Liver (tissue), 9 donors: ENCODE data around the gene CELF4. TPM values are rescaled to one million over a fixed set of nuclear protein-coding genes. Genes with fewer than 3 reads are reported as not detected.

ENCODE experiments used
- DNase-seq: peaks from one replicate; pipeline ENCODE4 v3.0.0-alpha.2; 2017; ENCODE audit warnings: low spot score
- H3K27ac ChIP-seq, 2 donors: one replicate each; pipeline ENCODE4 v1.7.0; 2013; ENCODE audit warnings: inconsistent platforms in 2 of 2, low read length in 2 of 2, control low read depth in 1 of 2, low read depth in 1 of 2, mild to moderate bottlenecking in 1 of 2
- H3K27me3 ChIP-seq, 4 donors: one replicate each; pipeline versions ENCODE4 v1.6.1 to v1.7.0; 2013; ENCODE audit warnings: low read length in 3 of 4, inconsistent platforms in 1 of 4, mild to moderate bottlenecking in 1 of 4, moderate library complexity in 1 of 4; ENCODE audit not compliant: control insufficient read depth in 4 of 4, insufficient read depth in 4 of 4
- H3K36me3 ChIP-seq, 4 donors: one replicate each; pipeline versions ENCODE4 v1.6.1 to v1.7.0; 2013; ENCODE audit warnings: low read length in 3 of 4, mild to moderate bottlenecking in 3 of 4, low read depth in 1 of 4, moderate library complexity in 1 of 4; ENCODE audit not compliant: control insufficient read depth in 4 of 4, insufficient read depth in 3 of 4
- H3K4me1 ChIP-seq, 4 donors: one replicate each; pipeline versions ENCODE4 v1.6.1 to v1.7.0; 2013; ENCODE audit warnings: low read length in 3 of 4, mild to moderate bottlenecking in 3 of 4, moderate library complexity in 1 of 4; ENCODE audit not compliant: control insufficient read depth in 4 of 4, insufficient read depth in 4 of 4
- H3K4me3 ChIP-seq, 3 donors: one replicate each; pipeline versions ENCODE4 v1.6.1 to v1.7.0; 2013; ENCODE audit warnings: low read length in 3 of 3, control low read depth in 1 of 3, low read depth in 1 of 3, mild to moderate bottlenecking in 1 of 3
- H3K9ac ChIP-seq, 2 donors: one replicate each; pipeline ENCODE4 v1.7.0; 2013; ENCODE audit warnings: low read length in 2 of 2, mild to moderate bottlenecking in 2 of 2, moderate library complexity in 2 of 2, control low read depth in 1 of 2, low read depth in 1 of 2
- H3K9me3 ChIP-seq, 4 donors: one replicate each; pipeline versions ENCODE4 v1.6.1 to v1.7.0; 2013; ENCODE audit warnings: low read length in 3 of 4; ENCODE audit not compliant: control insufficient read depth in 4 of 4
- ATF3 ChIP-seq: IDR thresholded peaks from 2 replicates; pipeline ENCODE4 v1.6.1; 2016; ENCODE audit warnings: antibody characterized with exemption
- CTCF ChIP-seq: fragments of 150-350 bp; IDR thresholded peaks from 2 replicates; pipeline ENCODE4 v1.5.1; 2017; ENCODE audit warnings: improper control_type of control experiment, low read depth, low read length; ENCODE audit not compliant: missing input control
- EGR1 ChIP-seq, 2 donors: IDR thresholded peaks; 2 replicates each; pipeline ENCODE4 v1.6.1; 2016 to 2018; ENCODE audit warnings: antibody characterized with exemption in 2 of 2, low read depth in 2 of 2
- FOXA1 ChIP-seq: IDR thresholded peaks from 2 replicates; pipeline ENCODE4 v1.6.1; 2016; ENCODE audit warnings: antibody characterized with exemption
- FOXA2 ChIP-seq: IDR thresholded peaks from 2 replicates; pipeline ENCODE4 v1.6.1; 2016; ENCODE audit warnings: antibody characterized with exemption
- GABPA ChIP-seq, 2 donors: IDR thresholded peaks in 1 of 2; conservative IDR thresholded peaks in 1 of 2; 2 replicates each; pipeline ENCODE4 v1.6.1; 2016; ENCODE audit warnings: antibody characterized with exemption in 2 of 2, mild to moderate bottlenecking in 1 of 2, moderate library complexity in 1 of 2
- HNF4A ChIP-seq, 2 donors: conservative IDR thresholded peaks; 2 replicates each; pipeline ENCODE4 v1.6.1; 2016; ENCODE audit warnings: antibody characterized with exemption in 2 of 2, mild to moderate bottlenecking in 2 of 2
- HNF4G ChIP-seq: IDR thresholded peaks from 2 replicates; pipeline ENCODE4 v1.6.1; 2016; ENCODE audit warnings: antibody characterized with exemption
- JUND ChIP-seq, 2 donors: IDR thresholded peaks; 2 replicates each; pipeline ENCODE4 v1.6.1; 2016; ENCODE audit warnings: antibody characterized with exemption in 2 of 2
- NR2F2 ChIP-seq: IDR thresholded peaks from 2 replicates; pipeline ENCODE4 v1.6.1; 2016; ENCODE audit warnings: antibody characterized with exemption
- RAD21 ChIP-seq, 2 donors: IDR thresholded peaks; 2 replicates each; pipeline ENCODE4 v1.6.1; 2016; ENCODE audit warnings: antibody characterized with exemption in 2 of 2, mild to moderate bottlenecking in 2 of 2
- RXRA ChIP-seq, 2 donors: IDR thresholded peaks; 2 replicates each; pipeline ENCODE4 v1.6.1; 2017 to 2018; ENCODE audit warnings: antibody characterized with exemption in 2 of 2, mild to moderate bottlenecking in 1 of 2
- SP1 ChIP-seq: IDR thresholded peaks from 2 replicates; pipeline ENCODE4 v1.6.1; 2018; ENCODE audit warnings: antibody characterized with exemption, mild to moderate bottlenecking
- TAF1 ChIP-seq: conservative IDR thresholded peaks from 2 replicates; pipeline ENCODE4 v1.6.1; 2016; ENCODE audit warnings: antibody characterized with exemption, mild to moderate bottlenecking
- YY1 ChIP-seq: IDR thresholded peaks from 2 replicates; pipeline ENCODE4 v1.6.1; 2016; ENCODE audit warnings: antibody characterized with exemption, mild to moderate bottlenecking
- WGBS: extraction: QIAGEN DNeasy Blood & Tissue Kit; methylation state at CpG from one replicate; pipeline ENCODE4 v1.1.7; 2013; 5-methylcytosine and 5-hydroxymethylcytosine counted together
- polyA plus RNA-seq, 2 donors: library from polyadenylated mRNA; stranded (reverse) in 1 of 2; unstranded in 1 of 2; fragments of 200-250 nt in 1 of 2; fragments of >200 nt in 1 of 2; fragmentation: Nextera tagmentation in 1 of 2; extraction: Ambion mirVana in 1 of 2; gene quantifications; one replicate each; pipeline versions ENCODE4 v1.2.1 to v1.2.3, GENCODE V29; 2013 to 2015
- total RNA-seq, 2 donors: library from RNA; depleted of rRNA; stranded (reverse); fragments of >200 nt; gene quantifications; one replicate each; pipeline ENCODE4 v1.2.3, GENCODE V29; 2014
- TF ChIP-seq, protein P1 (sequence below): IDR thresholded peaks from 2 replicates; pipeline ENCODE4 v1.6.1; 2016; ENCODE audit warnings: antibody characterized with exemption, mild to moderate bottlenecking
- TF ChIP-seq, protein P2 (sequence below): IDR thresholded peaks from 2 replicates; pipeline ENCODE4 v1.6.1; 2016; ENCODE audit warnings: antibody characterized with exemption
- TF ChIP-seq, protein P3 (sequence below): IDR thresholded peaks from 2 replicates; pipeline ENCODE4 v1.6.1; 2016; ENCODE audit warnings: antibody characterized with exemption
- donor health status: healthy.
- donor health status: healthy.
- donor health status: healthy.
- donor health status: healthy.
- donor health status: healthy.

The CELF4 gene
- total and polyA plus RNA-seq, 4 donors, result 0.08 to 0.28 (median 0.21) TPM; not detected in 1

DNA sequence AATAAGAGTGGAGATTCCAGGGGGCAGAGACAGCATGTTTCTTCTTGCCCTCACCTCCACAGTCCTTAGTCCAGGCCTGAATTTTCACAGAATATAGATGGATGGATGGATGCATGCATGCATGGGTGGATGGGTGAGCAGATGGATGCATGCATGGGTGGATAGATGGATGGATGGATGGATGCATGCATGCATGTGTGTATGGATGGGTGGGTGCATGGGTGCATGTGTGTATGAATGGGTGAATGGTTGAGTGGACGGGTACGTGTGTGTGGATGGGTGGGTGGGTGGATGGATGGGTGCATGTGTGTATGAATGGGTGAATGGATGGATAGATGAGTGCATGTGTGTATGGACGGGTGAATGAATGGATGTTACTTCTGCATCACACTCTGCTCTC, 153.3 kb downstream of the CELF4 start:
- H3K27me3 ChIP-seq, result no peaks in the 10 kb centered on the region
- no peak for DNase-seq
- H3K9me3 ChIP-seq, result peaks cover 0 to 1% (median 0%) of the 10 kb centered on the region in 4 donors
- TF ChIP-seq, protein P1, sequence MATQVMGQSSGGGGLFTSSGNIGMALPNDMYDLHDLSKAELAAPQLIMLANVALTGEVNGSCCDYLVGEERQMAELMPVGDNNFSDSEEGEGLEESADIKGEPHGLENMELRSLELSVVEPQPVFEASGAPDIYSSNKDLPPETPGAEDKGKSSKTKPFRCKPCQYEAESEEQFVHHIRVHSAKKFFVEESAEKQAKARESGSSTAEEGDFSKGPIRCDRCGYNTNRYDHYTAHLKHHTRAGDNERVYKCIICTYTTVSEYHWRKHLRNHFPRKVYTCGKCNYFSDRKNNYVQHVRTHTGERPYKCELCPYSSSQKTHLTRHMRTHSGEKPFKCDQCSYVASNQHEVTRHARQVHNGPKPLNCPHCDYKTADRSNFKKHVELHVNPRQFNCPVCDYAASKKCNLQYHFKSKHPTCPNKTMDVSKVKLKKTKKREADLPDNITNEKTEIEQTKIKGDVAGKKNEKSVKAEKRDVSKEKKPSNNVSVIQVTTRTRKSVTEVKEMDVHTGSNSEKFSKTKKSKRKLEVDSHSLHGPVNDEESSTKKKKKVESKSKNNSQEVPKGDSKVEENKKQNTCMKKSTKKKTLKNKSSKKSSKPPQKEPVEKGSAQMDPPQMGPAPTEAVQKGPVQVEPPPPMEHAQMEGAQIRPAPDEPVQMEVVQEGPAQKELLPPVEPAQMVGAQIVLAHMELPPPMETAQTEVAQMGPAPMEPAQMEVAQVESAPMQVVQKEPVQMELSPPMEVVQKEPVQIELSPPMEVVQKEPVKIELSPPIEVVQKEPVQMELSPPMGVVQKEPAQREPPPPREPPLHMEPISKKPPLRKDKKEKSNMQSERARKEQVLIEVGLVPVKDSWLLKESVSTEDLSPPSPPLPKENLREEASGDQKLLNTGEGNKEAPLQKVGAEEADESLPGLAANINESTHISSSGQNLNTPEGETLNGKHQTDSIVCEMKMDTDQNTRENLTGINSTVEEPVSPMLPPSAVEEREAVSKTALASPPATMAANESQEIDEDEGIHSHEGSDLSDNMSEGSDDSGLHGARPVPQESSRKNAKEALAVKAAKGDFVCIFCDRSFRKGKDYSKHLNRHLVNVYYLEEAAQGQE, result no peak
- no peak for TF ChIP-seq HNF4A (conservative IDR thresholded peaks at IDR 0.05)
- TF ChIP-seq JUND (IDR thresholded peaks at IDR 0.05), result no peak
- TF ChIP-seq TAF1, result no peak
- no peak for TF ChIP-seq RXRA (IDR thresholded peaks at IDR 0.05)
- TF ChIP-seq HNF4G, result no peak
- TF ChIP-seq GABPA (IDR thresholded peaks at IDR 0.05 in 1 of 2, conservative IDR thresholded peaks at IDR 0.05 in 1 of 2), result no peak
- no peak for TF ChIP-seq FOXA1
- no peak for TF ChIP-seq CTCF
- no peak for TF ChIP-seq EGR1 (IDR thresholded peaks at IDR 0.05; ENCODE audit: low read depth in 2 of 2)
- TF ChIP-seq YY1, result no peak
- no peak for TF ChIP-seq RAD21 (IDR thresholded peaks at IDR 0.05)
- no peak for TF ChIP-seq FOXA2
- TF ChIP-seq, protein P2, sequence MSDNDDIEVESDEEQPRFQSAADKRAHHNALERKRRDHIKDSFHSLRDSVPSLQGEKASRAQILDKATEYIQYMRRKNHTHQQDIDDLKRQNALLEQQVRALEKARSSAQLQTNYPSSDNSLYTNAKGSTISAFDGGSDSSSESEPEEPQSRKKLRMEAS, result no peak
- TF ChIP-seq NR2F2, result no peak
- TF ChIP-seq ATF3, result no peak
- TF ChIP-seq, protein P3, sequence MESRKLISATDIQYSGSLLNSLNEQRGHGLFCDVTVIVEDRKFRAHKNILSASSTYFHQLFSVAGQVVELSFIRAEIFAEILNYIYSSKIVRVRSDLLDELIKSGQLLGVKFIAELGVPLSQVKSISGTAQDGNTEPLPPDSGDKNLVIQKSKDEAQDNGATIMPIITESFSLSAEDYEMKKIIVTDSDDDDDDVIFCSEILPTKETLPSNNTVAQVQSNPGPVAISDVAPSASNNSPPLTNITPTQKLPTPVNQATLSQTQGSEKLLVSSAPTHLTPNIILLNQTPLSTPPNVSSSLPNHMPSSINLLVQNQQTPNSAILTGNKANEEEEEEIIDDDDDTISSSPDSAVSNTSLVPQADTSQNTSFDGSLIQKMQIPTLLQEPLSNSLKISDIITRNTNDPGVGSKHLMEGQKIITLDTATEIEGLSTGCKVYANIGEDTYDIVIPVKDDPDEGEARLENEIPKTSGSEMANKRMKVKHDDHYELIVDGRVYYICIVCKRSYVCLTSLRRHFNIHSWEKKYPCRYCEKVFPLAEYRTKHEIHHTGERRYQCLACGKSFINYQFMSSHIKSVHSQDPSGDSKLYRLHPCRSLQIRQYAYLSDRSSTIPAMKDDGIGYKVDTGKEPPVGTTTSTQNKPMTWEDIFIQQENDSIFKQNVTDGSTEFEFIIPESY, result no peak
- no peak for TF ChIP-seq SP1
- H3K4me1 ChIP-seq, result no peaks in the 10 kb centered on the region
- H3K9ac ChIP-seq, result no peak overlapping the region
- 75% methylated on average over 3 of the region's 3 CpGs for WGBS
- no peak overlapping the region for H3K27ac ChIP-seq
- no peak overlapping the region for H3K4me3 ChIP-seq
- H3K36me3 ChIP-seq, result no peaks in the 10 kb centered on the region
